Mesendoderm (in vitro differentiated cells): ENCODE measurements around the gene YWHAB.
A peak's percentile ranks its signal among the peaks of the same experiment; 100 is the strongest.
"Not testable (repeated sequence)": the region's sequence is repeated elsewhere in the genome, so short reads cannot be mapped to it uniquely, and the experiment has no call there.

ENCODE experiments used
- DNase-seq: peaks from one replicate; pipeline ENCODE4 v3.0.0; 2013
- H2AK5ac ChIP-seq: 2 replicates; pipeline ENCODE4 v1.6.1; 2013; ENCODE audit warnings: low read length, inconsistent platforms
- H2BK120ac ChIP-seq: 2 replicates; pipeline ENCODE4 v1.6.1; 2013; ENCODE audit warnings: low read depth, mild to moderate bottlenecking, low read length, moderate library complexity, mixed read lengths
- H2BK15ac ChIP-seq: replicated peaks from 2 replicates; pipeline ENCODE4 v1.6.1; 2013; ENCODE audit warnings: low read depth, mild to moderate bottlenecking, moderate library complexity
- H2BK5ac ChIP-seq: 2 replicates; pipeline ENCODE4 v1.6.1; 2013; ENCODE audit warnings: low read length, inconsistent platforms
- H3K18ac ChIP-seq: 2 replicates; pipeline ENCODE4 v1.6.1; 2013; ENCODE audit warnings: mild to moderate bottlenecking, low read length, mixed read lengths
- H3K23ac ChIP-seq: one replicate; pipeline ENCODE4 v1.6.1; 2013; ENCODE audit warnings: low read length
- H3K27ac ChIP-seq: 2 replicates; pipeline ENCODE4 v1.5.1; 2013; ENCODE audit warnings: low read depth, mild to moderate bottlenecking, inconsistent platforms, low read length, moderate library complexity
- H3K27me3 ChIP-seq: 2 replicates; pipeline ENCODE4 v1.6.1; 2013; ENCODE audit warnings: low read length, control low read depth, mild to moderate bottlenecking, inconsistent platforms; ENCODE audit not compliant: insufficient read depth, poor library complexity
- H3K36me3 ChIP-seq: 2 replicates; pipeline ENCODE4 v1.6.1; 2013; ENCODE audit warnings: low read length, inconsistent platforms; ENCODE audit not compliant: control insufficient read depth, insufficient read depth
- H3K4ac ChIP-seq: one replicate; pipeline ENCODE4 v1.6.1; 2013; ENCODE audit warnings: low read depth, mild to moderate bottlenecking, low read length, moderate library complexity
- H3K4me1 ChIP-seq: 2 replicates; pipeline ENCODE4 v1.6.1; 2013; ENCODE audit warnings: low read depth, low read length, inconsistent platforms; ENCODE audit not compliant: control insufficient read depth
- H3K4me2 ChIP-seq: 2 replicates; pipeline ENCODE4 v1.6.1; 2013; ENCODE audit warnings: low read length
- H3K4me3 ChIP-seq: 2 replicates; pipeline ENCODE4 v1.5.1; 2013; ENCODE audit warnings: mild to moderate bottlenecking, low read length
- H3K56ac ChIP-seq: one replicate; pipeline ENCODE4 v1.6.1; 2013; ENCODE audit warnings: low read length
- H3K79me1 ChIP-seq: 2 replicates; pipeline ENCODE4 v1.6.1; 2013; ENCODE audit warnings: low read length, inconsistent platforms
- H3K79me2 ChIP-seq: 2 replicates; pipeline ENCODE4 v1.6.1; 2013; ENCODE audit warnings: mild to moderate bottlenecking, low read length; ENCODE audit not compliant: control insufficient read depth, insufficient read depth
- H3K9ac ChIP-seq: 2 replicates; pipeline ENCODE4 v1.6.1; 2013; ENCODE audit warnings: low read length, inconsistent platforms
- H4K5ac ChIP-seq: one replicate; pipeline ENCODE4 v1.6.1; 2013; ENCODE audit warnings: low read length
- H4K8ac ChIP-seq: one replicate; pipeline ENCODE4 v1.6.1; 2013; ENCODE audit warnings: low read depth, mild to moderate bottlenecking, control low read depth, low read length, moderate library complexity
- WGBS: extraction: QIAGEN DNeasy Blood & Tissue Kit; methylation state at CpG from one replicate; pipeline ENCODE4 v1.1.7; 2013; ENCODE audit warnings: low lambda C conversion rate, missing lambda C conversion rate; ENCODE audit not compliant: insufficient coverage; ENCODE audit errors: extremely low coverage; 5-methylcytosine and 5-hydroxymethylcytosine counted together

The YWHAB gene

GRCh38 chr20:44882360-44882759, 3.1 kb upstream of the YWHAB start:
- not testable (repeated sequence) for H3K36me3 ChIP-seq, H3K18ac ChIP-seq, DNase-seq, H2BK5ac ChIP-seq, H4K8ac ChIP-seq, H3K56ac ChIP-seq, H3K23ac ChIP-seq, H3K4me3 ChIP-seq, H3K9ac ChIP-seq, H3K4ac ChIP-seq, H2BK120ac ChIP-seq, H2BK15ac ChIP-seq, H3K79me1 ChIP-seq, H3K4me1 ChIP-seq, H3K27me3 ChIP-seq, H3K4me2 ChIP-seq, H3K27ac ChIP-seq, H4K5ac ChIP-seq, H2AK5ac ChIP-seq
- WGBS: no CpG with 5 or more reads among the region's 4 CpGs
- peaks cover 17% of the 10 kb centered on the region for H3K79me2 ChIP-seq

- peaks cover 27% of the 10 kb centered on the region for H3K79me2 ChIP-seq
- H3K4me2 ChIP-seq: no peak overlapping the region
- no peak overlapping the region for H3K18ac ChIP-seq
- H3K27ac ChIP-seq: no peak overlapping the region
- H3K23ac ChIP-seq: no peak overlapping the region
- no peak overlapping the region for H2AK5ac ChIP-seq
- peaks cover 2% of the 10 kb centered on the region for H3K4me1 ChIP-seq
- H3K4ac ChIP-seq: no peak overlapping the region
- H3K36me3 ChIP-seq: no peaks in the 10 kb centered on the region
- DNase-seq: no peak
- WGBS: no CpG with 5 or more reads among the region's 7 CpGs
- no peak overlapping the region for H2BK120ac ChIP-seq
- H3K56ac ChIP-seq: no peak overlapping the region
- H3K4me3 ChIP-seq: no peak overlapping the region
- no peak overlapping the region for H3K9ac ChIP-seq
- no peak overlapping the region for H4K8ac ChIP-seq
- peaks cover 1% of the 10 kb centered on the region for H3K79me1 ChIP-seq
- no peak overlapping the region for H2BK5ac ChIP-seq
- no peak overlapping the region for H2BK15ac ChIP-seq
- no peaks in the 10 kb centered on the region for H3K27me3 ChIP-seq
- no peak overlapping the region for H4K5ac ChIP-seq
Measured at GRCh38 chr20:44883214-44883902, 2.1 kb upstream of the YWHAB start.

- Histone ChIP-seq H3K4me3 (peak overlapping the region; percentile 10), H3K27me3 (no peaks in the 10 kb centered on the region), H2BK120ac (no peak overlapping the region), H3K4me2 (peak overlapping the region; percentile 47), H3K56ac (peak overlapping the region; percentile 68), H3K79me1 (peaks cover 1% of the 10 kb centered on the region), H2BK5ac (no peak overlapping the region), H4K8ac (no peak overlapping the region), H3K18ac (no peak overlapping the region), H3K36me3 (no peaks in the 10 kb centered on the region), H3K4me1 (peaks cover 2% of the 10 kb centered on the region), H2AK5ac (no peak overlapping the region), H3K79me2 (peaks cover 41% of the 10 kb centered on the region), H2BK15ac (no peak overlapping the region), H3K9ac (peak overlapping the region; percentile 71), H3K23ac (no peak overlapping the region), H3K27ac (no peak overlapping the region), H4K5ac (no peak overlapping the region), H3K4ac (no peak overlapping the region)
- WGBS: no CpG with 5 or more reads among the region's 14 CpGs
- no peak for DNase-seq
Measured at GRCh38 chr20:44884907-44885391, 556 bp upstream of the YWHAB start.

- Histone ChIP-seq H3K79me1 (peaks cover 1% of the 10 kb centered on the region), H3K18ac (peak overlapping the region; percentile 94), H4K8ac (no peak overlapping the region), H3K4me2 (peak overlapping the region; percentile 95), H3K79me2 (peaks cover 52% of the 10 kb centered on the region), H2BK15ac (no peak overlapping the region), H3K4me1 (peaks cover 2% of the 10 kb centered on the region), H3K9ac (peak overlapping the region; percentile 96), H3K27me3 (no peaks in the 10 kb centered on the region), H2BK120ac (no peak overlapping the region), H3K56ac (peak overlapping the region; percentile 95), H3K4ac (peak overlapping the region; percentile 97), H2BK5ac (no peak overlapping the region), H2AK5ac (no peak overlapping the region), H3K4me3 (peak overlapping the region; percentile 45), H3K23ac (no peak overlapping the region), H4K5ac (no peak overlapping the region), H3K27ac (peak overlapping the region; percentile 91), H3K36me3 (no peaks in the 10 kb centered on the region)
- no CpG with 5 or more reads among the region's 8 CpGs for WGBS
- DNase-seq: peak; percentile 36
Measured at GRCh38 chr20:44886266-44886651, 754 bp downstream of the YWHAB start.

GRCh38 chr20:44886828-44887227, 1.3 kb downstream of the YWHAB start:
- H2BK120ac ChIP-seq: no peak overlapping the region
- no peak overlapping the region for H2BK5ac ChIP-seq
- H3K79me1 ChIP-seq: peaks cover 1% of the 10 kb centered on the region
- H3K4ac ChIP-seq: no peak overlapping the region
- no peak overlapping the region for H4K8ac ChIP-seq
- H3K4me3 ChIP-seq: peak overlapping the region; percentile 45
- no peaks in the 10 kb centered on the region for H3K36me3 ChIP-seq
- no peaks in the 10 kb centered on the region for H3K27me3 ChIP-seq
- peaks cover 57% of the 10 kb centered on the region for H3K79me2 ChIP-seq
- H3K56ac ChIP-seq: peak overlapping the region; percentile 95
- no peak overlapping the region for H3K27ac ChIP-seq
- H3K23ac ChIP-seq: no peak overlapping the region
- no CpG with 5 or more reads among the region's 2 CpGs for WGBS
- H3K4me1 ChIP-seq: peaks cover 2% of the 10 kb centered on the region
- peak overlapping the region; percentile 95 for H3K4me2 ChIP-seq
- no peak for DNase-seq
- H2AK5ac ChIP-seq: no peak overlapping the region
- H2BK15ac ChIP-seq: no peak overlapping the region
- H3K9ac ChIP-seq: peak overlapping the region; percentile 96
- H4K5ac ChIP-seq: no peak overlapping the region
- H3K18ac ChIP-seq: no peak overlapping the region

- Histone ChIP-seq H2BK15ac (no peak overlapping the region), H3K79me1 (peaks cover 1% of the 10 kb centered on the region), H3K18ac (no peak overlapping the region), H2BK5ac (no peak overlapping the region), H3K9ac (peak overlapping the region; percentile 96), H3K27me3 (no peaks in the 10 kb centered on the region), H4K5ac (no peak overlapping the region), H4K8ac (no peak overlapping the region), H3K79me2 (peaks cover 63% of the 10 kb centered on the region), H3K4me3 (no peak overlapping the region), H3K27ac (no peak overlapping the region), H2AK5ac (no peak overlapping the region), H3K4ac (no peak overlapping the region), H3K4me1 (peaks cover 2% of the 10 kb centered on the region), H3K36me3 (no peaks in the 10 kb centered on the region), H3K4me2 (peak overlapping the region; percentile 3), H3K23ac (no peak overlapping the region), H3K56ac (no peak overlapping the region), H2BK120ac (no peak overlapping the region)
- no peak for DNase-seq
- WGBS: no CpG with 5 or more reads among the region's 4 CpGs
Measured at GRCh38 chr20:44887466-44887865, 2.0 kb downstream of the YWHAB start.
